PC-3 (cell line): Measurements from ENCODE around the gene C5orf63.

ENCODE experiments used
- EZH2 ChIP-seq: fragments of 300-600 bp; sonication (generic); IDR thresholded peaks from one replicate; pipeline ENCODE4 v1.6.1; 2017; ENCODE audit warnings: antibody characterized with exemption, mild to moderate bottlenecking, low read length; ENCODE audit not compliant: unreplicated experiment
- EZH2phosphoT487 ChIP-seq: fragments of 300-600 bp; sonication (generic); IDR thresholded peaks from 2 replicates; pipeline ENCODE4 v1.6.1; 2018; ENCODE audit warnings: mild to moderate bottlenecking, antibody characterized with exemption, low read length, borderline replicate concordance
- TF ChIP-seq, protein P1 (sequence below): fragments of 300-600 bp; sonication (generic); conservative IDR thresholded peaks from 2 replicates; pipeline ENCODE4 v1.5.1; 2017; ENCODE audit warnings: antibody characterized with exemption, low read depth, mild to moderate bottlenecking, low read length

DNA sequence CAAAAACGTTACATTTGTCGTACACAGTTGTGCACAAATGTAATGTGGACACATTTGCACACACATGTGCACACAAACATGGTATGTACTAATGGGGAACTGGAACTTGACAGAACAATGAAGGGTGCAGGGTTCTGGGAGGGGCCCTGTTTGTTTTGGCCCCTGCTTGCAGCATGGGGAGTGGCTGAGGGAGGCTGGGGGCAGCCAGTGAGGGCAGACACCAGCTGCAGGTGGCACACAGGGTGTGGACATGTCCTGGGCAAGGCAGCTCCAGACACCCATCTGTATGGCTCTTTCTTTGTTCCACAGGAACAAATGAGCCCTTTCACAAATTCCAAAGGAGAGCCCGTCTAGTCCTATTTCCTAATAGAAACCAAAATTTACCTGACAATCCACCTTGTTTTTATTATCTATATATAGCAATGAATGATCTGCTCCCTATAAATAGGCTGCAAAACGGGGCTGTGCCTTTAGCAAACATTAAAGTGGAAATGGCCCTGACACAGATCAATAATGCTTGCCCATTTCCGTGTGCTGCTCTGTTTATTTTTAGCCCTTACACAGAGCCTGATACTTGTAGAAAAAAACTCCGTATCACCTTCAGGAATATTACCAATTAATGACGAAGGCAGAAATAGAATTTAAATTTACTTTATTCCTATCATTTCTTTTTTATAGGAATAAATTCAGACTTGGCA is 69.4 kb downstream of the C5orf63 start:
- TF ChIP-seq, protein P1, sequence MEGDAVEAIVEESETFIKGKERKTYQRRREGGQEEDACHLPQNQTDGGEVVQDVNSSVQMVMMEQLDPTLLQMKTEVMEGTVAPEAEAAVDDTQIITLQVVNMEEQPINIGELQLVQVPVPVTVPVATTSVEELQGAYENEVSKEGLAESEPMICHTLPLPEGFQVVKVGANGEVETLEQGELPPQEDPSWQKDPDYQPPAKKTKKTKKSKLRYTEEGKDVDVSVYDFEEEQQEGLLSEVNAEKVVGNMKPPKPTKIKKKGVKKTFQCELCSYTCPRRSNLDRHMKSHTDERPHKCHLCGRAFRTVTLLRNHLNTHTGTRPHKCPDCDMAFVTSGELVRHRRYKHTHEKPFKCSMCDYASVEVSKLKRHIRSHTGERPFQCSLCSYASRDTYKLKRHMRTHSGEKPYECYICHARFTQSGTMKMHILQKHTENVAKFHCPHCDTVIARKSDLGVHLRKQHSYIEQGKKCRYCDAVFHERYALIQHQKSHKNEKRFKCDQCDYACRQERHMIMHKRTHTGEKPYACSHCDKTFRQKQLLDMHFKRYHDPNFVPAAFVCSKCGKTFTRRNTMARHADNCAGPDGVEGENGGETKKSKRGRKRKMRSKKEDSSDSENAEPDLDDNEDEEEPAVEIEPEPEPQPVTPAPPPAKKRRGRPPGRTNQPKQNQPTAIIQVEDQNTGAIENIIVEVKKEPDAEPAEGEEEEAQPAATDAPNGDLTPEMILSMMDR: no peak
- TF ChIP-seq EZH2 (no peak), EZH2phosphoT487 (no peak)
